Activated naive CD8-positive, alpha-beta T cell treated with anti-CD3 and anti-CD28 coated beads, Interleukin-2, amount 50 U/mL, for 24 hours (primary cell): Measurements from ENCODE around the gene LRRC56.
"Not testable (repeated sequence)": the region's sequence is repeated elsewhere in the genome, so short reads cannot be mapped to it uniquely, and the experiment has no call there.

Source experiments
- ATAC-seq: fragments of 150-1000 bp; cut with Tn5 transposase; one replicate; pipeline ENCODE4 v1.10.0; 2021
- DNase-seq: peaks from one replicate; pipeline ENCODE4 v3.0.0; 2021
- H3K27ac Mint-ChIP-seq: one replicate; pipeline ENCODE4 v1.8.0; 2021; ENCODE audit warnings: mild to moderate bottlenecking, mixed read lengths
- H3K27me3 Mint-ChIP-seq: one replicate; pipeline ENCODE4 v1.8.0; 2021; ENCODE audit warnings: mixed read lengths
- H3K36me3 Mint-ChIP-seq: one replicate; pipeline ENCODE4 v1.8.0; 2021; ENCODE audit warnings: low read depth, mixed read lengths
- H3K4me1 Mint-ChIP-seq: one replicate; pipeline ENCODE4 v1.8.0; 2021; ENCODE audit warnings: mixed read lengths
- H3K4me3 Mint-ChIP-seq: one replicate; pipeline ENCODE4 v1.8.0; 2021; ENCODE audit warnings: mild to moderate bottlenecking, moderate library complexity, mixed read lengths
- H3K9me3 Mint-ChIP-seq: one replicate; pipeline ENCODE4 v1.8.0; 2021; ENCODE audit warnings: mixed read lengths

Gene LRRC56

GRCh38 chr11:506995-507726, 30.2 kb upstream of the LRRC56 start, which contains the start of gene RNH1:
Gene RNH1, minus strand, starts transcription at chr11:507242. Its CDS starts 5,080 bp downstream, at chr11:502162.
- H3K27me3 Mint-ChIP-seq, result no peaks in the 10 kb centered on the region

GRCh38 chr11:507727-508515, 29.4 kb upstream of the LRRC56 start:
- H3K9me3 Mint-ChIP-seq, result no peaks in the 10 kb centered on the region
- peaks cover 28% of the 10 kb centered on the region for H3K36me3 Mint-ChIP-seq
- peaks cover 36% of the 10 kb centered on the region for H3K4me1 Mint-ChIP-seq
- no peak for ATAC-seq
- no peak overlapping the region for H3K27ac Mint-ChIP-seq
- no peak for DNase-seq
- H3K4me3 Mint-ChIP-seq, result peak overlapping the region; percentile 97
- no peaks in the 10 kb centered on the region for H3K27me3 Mint-ChIP-seq

More at GRCh38 chr11:506995-507726, 30.2 kb upstream of the LRRC56 start, which contains the start of gene RNH1:
- Mint-ChIP-seq H3K36me3 (peaks cover 26% of the 10 kb centered on the region), H3K9me3 (no peaks in the 10 kb centered on the region), H3K27ac (peak within 1 kb of the TSS; percentile 100), H3K4me1 (peaks cover 38% of the 10 kb centered on the region), H3K4me3 (peak within 1 kb of the TSS; percentile 97)
- ATAC-seq, result peak; percentile 70
- peak; percentile 100 for DNase-seq

GRCh38 chr11:508956-509355, 28.4 kb upstream of the LRRC56 start:
- no peak overlapping the region for H3K27ac Mint-ChIP-seq
- peaks cover 28% of the 10 kb centered on the region for H3K36me3 Mint-ChIP-seq
- DNase-seq (no peak), ATAC-seq (no peak)
- peak overlapping the region; percentile 14 for H3K4me3 Mint-ChIP-seq
- H3K9me3 Mint-ChIP-seq, result no peaks in the 10 kb centered on the region
- H3K27me3 Mint-ChIP-seq, result no peaks in the 10 kb centered on the region
- peaks cover 29% of the 10 kb centered on the region for H3K4me1 Mint-ChIP-seq

DNA sequence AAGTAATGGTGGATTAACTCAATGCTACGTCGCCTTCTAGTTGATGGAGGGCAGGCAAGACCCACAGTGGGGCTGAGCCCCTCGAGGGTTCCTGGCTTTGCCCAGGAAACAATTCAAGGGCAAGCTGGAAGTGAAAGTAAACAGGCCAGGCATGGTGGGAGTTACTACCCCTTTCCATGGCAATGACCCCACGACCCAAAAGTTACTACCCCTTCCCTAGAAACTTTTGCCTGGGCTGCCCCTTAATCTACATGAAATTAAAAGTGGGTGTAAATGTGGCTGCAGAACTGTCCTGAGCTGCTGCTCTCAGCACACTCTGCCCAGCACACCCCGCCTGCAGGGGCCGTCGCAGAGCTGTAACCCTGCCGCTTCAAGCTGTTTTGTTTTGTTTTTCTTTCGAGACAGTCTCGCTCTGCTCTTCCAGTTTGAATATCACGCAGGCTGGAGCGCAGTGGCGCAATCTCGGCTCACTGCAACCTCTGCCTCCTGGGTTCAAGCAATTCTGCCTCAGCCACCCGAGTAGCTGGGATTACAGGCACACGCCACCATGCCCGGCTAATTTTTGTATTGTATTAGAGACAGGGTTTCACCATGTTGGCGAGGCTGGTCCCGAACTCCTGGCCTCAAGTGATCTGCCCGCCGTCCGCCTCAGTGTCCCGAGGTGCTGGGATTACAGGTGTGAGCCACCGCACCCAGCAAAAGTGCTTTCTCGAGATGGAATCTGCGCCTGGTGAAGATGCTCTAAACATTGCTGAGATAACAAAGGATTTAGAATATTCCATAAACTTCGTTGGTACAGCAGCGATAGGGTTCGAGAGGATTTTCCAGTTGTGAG, 24.3 kb upstream of the LRRC56 start:
- DNase-seq (no peak), ATAC-seq (no peak)
- H3K9me3 Mint-ChIP-seq, result peaks cover 7% of the 10 kb centered on the region
- H3K27ac Mint-ChIP-seq, result no peak overlapping the region
- no peak overlapping the region for H3K4me3 Mint-ChIP-seq
- H3K4me1 Mint-ChIP-seq, result peaks cover 8% of the 10 kb centered on the region
- peaks cover 36% of the 10 kb centered on the region for H3K36me3 Mint-ChIP-seq
- no peaks in the 10 kb centered on the region for H3K27me3 Mint-ChIP-seq

GRCh38 chr11:514606-515005, 22.7 kb upstream of the LRRC56 start:
- no peak overlapping the region for H3K4me3 Mint-ChIP-seq
- H3K9me3 Mint-ChIP-seq, result peaks cover 7% of the 10 kb centered on the region
- peaks cover 33% of the 10 kb centered on the region for H3K36me3 Mint-ChIP-seq
- H3K4me1 Mint-ChIP-seq, result peaks cover 7% of the 10 kb centered on the region
- no peak for ATAC-seq
- no peaks in the 10 kb centered on the region for H3K27me3 Mint-ChIP-seq
- DNase-seq, result no peak
- H3K27ac Mint-ChIP-seq, result no peak overlapping the region

GRCh38 chr11:515131-515530, 22.2 kb upstream of the LRRC56 start:
- Mint-ChIP-seq H3K27ac (no peak overlapping the region), H3K36me3 (peaks cover 28% of the 10 kb centered on the region), H3K4me3 (no peak overlapping the region), H3K9me3 (peaks cover 7% of the 10 kb centered on the region), H3K27me3 (no peaks in the 10 kb centered on the region), H3K4me1 (peaks cover 7% of the 10 kb centered on the region)
- DNase-seq, result no peak
- ATAC-seq, result no peak

GRCh38 chr11:516400-516799, 20.9 kb upstream of the LRRC56 start:
- H3K9me3 Mint-ChIP-seq, result peaks cover 7% of the 10 kb centered on the region
- no peak overlapping the region for H3K4me3 Mint-ChIP-seq
- DNase-seq (no peak), ATAC-seq (no peak)
- H3K27me3 Mint-ChIP-seq, result no peaks in the 10 kb centered on the region
- H3K27ac Mint-ChIP-seq, result no peak overlapping the region
- peaks cover 7% of the 10 kb centered on the region for H3K4me1 Mint-ChIP-seq
- peaks cover 25% of the 10 kb centered on the region for H3K36me3 Mint-ChIP-seq

DNA sequence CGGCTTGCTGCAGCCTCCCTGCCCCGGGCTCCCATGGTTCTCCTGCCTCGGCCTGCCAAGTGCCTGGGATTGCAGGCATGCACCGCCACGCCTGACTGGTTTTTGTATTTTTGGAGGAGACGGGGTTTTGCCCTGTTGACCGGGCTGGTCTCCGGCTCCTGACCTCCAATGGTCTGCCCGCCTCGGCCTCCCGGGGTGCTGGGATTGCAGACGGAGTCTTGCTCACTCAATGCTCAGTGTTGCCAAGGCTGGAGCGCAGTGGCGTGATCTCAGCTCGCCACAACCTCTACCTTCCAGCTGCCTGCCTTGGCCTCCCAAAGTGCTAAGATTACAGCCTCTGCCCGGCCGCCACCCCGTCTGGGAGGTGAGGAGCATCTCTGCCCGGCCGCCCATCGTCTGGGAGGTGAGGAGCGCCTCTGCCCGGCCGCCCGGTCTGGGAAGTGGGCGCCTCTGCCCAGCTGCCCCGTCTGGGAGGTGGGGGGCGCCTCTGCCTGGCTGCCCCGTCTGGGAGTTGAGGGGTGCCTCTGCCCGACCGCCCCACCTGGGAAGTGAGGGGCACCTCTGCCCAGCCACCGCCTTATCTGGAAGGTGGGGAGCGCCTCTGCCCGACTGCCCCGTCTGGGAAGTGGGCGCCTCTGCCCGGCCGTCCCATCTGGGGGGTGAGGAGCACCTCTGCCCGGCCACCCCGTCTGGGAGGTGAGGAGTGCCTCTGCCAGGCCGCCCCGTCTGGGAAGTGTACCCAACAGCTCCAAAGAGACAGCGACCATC, 20.2 kb upstream of the LRRC56 start:
- H3K4me3 Mint-ChIP-seq, DNase-seq, ATAC-seq, H3K27ac Mint-ChIP-seq, H3K9me3 Mint-ChIP-seq, H3K4me1 Mint-ChIP-seq, H3K27me3 Mint-ChIP-seq: not testable (repeated sequence)
- peaks cover 22% of the 10 kb centered on the region for H3K36me3 Mint-ChIP-seq

- DNase-seq, result peak; percentile 89
- no peak overlapping the region for H3K27ac Mint-ChIP-seq
- H3K27me3 Mint-ChIP-seq, result no peaks in the 10 kb centered on the region
- peaks cover 7% of the 10 kb centered on the region for H3K4me1 Mint-ChIP-seq
- H3K4me3 Mint-ChIP-seq, result peak overlapping the region; percentile 57
- peaks cover 20% of the 10 kb centered on the region for H3K36me3 Mint-ChIP-seq
- peak; percentile 94 for ATAC-seq
- peaks cover 7% of the 10 kb centered on the region for H3K9me3 Mint-ChIP-seq
Measured at GRCh38 chr11:518463-519202, 18.7 kb upstream of the LRRC56 start.

GRCh38 chr11:520428-521176, 16.7 kb upstream of the LRRC56 start:
- H3K27me3 Mint-ChIP-seq, result no peaks in the 10 kb centered on the region

DNA sequence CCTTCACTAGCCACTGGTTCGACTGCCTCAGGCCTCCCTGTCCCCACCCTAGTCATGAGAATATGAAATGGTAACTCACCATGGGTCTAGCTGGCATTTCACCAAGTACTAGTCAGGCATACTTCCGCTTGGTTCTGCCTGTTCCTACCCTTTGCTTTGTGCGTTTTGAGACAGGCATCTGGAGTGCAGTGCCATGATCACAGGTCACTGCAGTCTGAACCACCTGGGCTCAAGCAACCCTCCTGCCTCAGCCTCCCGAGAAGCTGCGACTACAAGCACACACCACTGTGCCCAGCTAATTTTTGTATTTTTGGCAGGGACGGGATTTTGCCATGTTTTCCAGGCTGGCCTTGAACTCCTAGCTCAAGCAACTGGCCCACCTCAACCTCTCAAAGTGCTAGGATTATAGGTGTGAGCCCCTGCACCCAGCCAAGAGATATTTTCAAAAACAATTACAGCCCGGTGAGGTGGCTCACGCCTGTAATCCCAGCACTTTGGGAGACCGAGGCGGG, 16.1 kb upstream of the LRRC56 start:
- Mint-ChIP-seq H3K27me3 (no peaks in the 10 kb centered on the region), H3K4me1 (peaks cover 7% of the 10 kb centered on the region), H3K4me3 (no peak overlapping the region), H3K9me3 (peaks cover 7% of the 10 kb centered on the region), H3K36me3 (peaks cover 12% of the 10 kb centered on the region), H3K27ac (no peak overlapping the region)
- no peak for ATAC-seq
- DNase-seq, result no peak

More at GRCh38 chr11:520428-521176, 16.7 kb upstream of the LRRC56 start:
- ATAC-seq (no peak), DNase-seq (no peak)
- H3K4me3 Mint-ChIP-seq, result no peak overlapping the region
- H3K4me1 Mint-ChIP-seq, result peaks cover 7% of the 10 kb centered on the region
- H3K36me3 Mint-ChIP-seq, result peaks cover 12% of the 10 kb centered on the region
- H3K9me3 Mint-ChIP-seq, result peaks cover 7% of the 10 kb centered on the region
- no peak overlapping the region for H3K27ac Mint-ChIP-seq

GRCh38 chr11:526192-526591, 11.1 kb upstream of the LRRC56 start:
- ATAC-seq (no peak), DNase-seq (no peak)
- Mint-ChIP-seq H3K4me3 (no peak overlapping the region), H3K9me3 (no peaks in the 10 kb centered on the region), H3K4me1 (no peaks in the 10 kb centered on the region), H3K27me3 (no peaks in the 10 kb centered on the region), H3K36me3 (no peaks in the 10 kb centered on the region), H3K27ac (no peak overlapping the region)
